Right lobe of liver (tissue), 6 donors: Measurements from ENCODE around the gene FASTKD1. TPM values are rescaled to one million over a fixed set of nuclear protein-coding genes. Genes with fewer than 3 reads are reported as not detected.
"Not testable (repeated sequence)": the region's sequence is repeated elsewhere in the genome, so short reads cannot be mapped to it uniquely, and the experiment has no call there.

ENCODE experiments used
- ATAC-seq, 4 donors: fragments of 200-7000 bp; cut with Tn5 transposase; one replicate each; pipeline ENCODE4 v1.9.1; 2020; ENCODE audit warnings: mild to moderate bottlenecking in 4 of 4, moderate library complexity in 4 of 4
- DNase-seq, 3 donors: peaks; one replicate each; pipeline ENCODE4 v3.0.0-alpha.2; 2020
- H3K27ac ChIP-seq, 3 donors: fragments of 200-600 bp; one replicate each; pipeline ENCODE4 v1.8.0; 2022
- H3K27me3 ChIP-seq, 2 donors: fragments of 200-600 bp; one replicate each; pipeline ENCODE4 v1.8.0; 2022
- H3K36me3 ChIP-seq, 4 donors: fragments of 200-600 bp; sonication (generic) in 1 of 4; one replicate each; pipeline versions ENCODE4 v1.5.1 to v1.8.0; 2017 to 2022; ENCODE audit warnings: control low read depth in 1 of 4
- H3K4me1 ChIP-seq, 4 donors: fragments of 200-600 bp; sonication (generic) in 1 of 4; one replicate each; pipeline versions ENCODE4 v1.5.1 to v1.8.0; 2017 to 2022; ENCODE audit warnings: control low read depth in 1 of 4
- H3K4me3 ChIP-seq, 3 donors: fragments of 200-600 bp; one replicate each; pipeline ENCODE4 v1.8.0; 2022
- H3K9me3 ChIP-seq, 4 donors: fragments of 200-600 bp; sonication (generic) in 1 of 4; one replicate each; pipeline versions ENCODE4 v1.5.1 to v1.8.0; 2017 to 2022; ENCODE audit warnings: control low read depth in 1 of 4
- POLR2A ChIP-seq: fragments of 450-650 bp; IDR thresholded peaks from one replicate; pipeline ENCODE4 v1.6.1; 2017; ENCODE audit warnings: antibody characterized with exemption, mild to moderate bottlenecking
- WGBS: methylation state at CpG from one replicate; pipeline ENCODE4 v1.1.6; 2018; ENCODE audit warnings: low coverage, low lambda C conversion rate; ENCODE audit not compliant: insufficient coverage; ENCODE audit errors: missing lambda C conversion rate; 5-methylcytosine and 5-hydroxymethylcytosine counted together
- intact Hi-C, 2 donors: fragments of 100-400 bp; cut with DNase I; formaldehyde crosslinking; loops; one replicate each; pipeline versions ENCODE4 v1.11.2 to v1.14.1; 2022
- total RNA-seq, 6 experiments: library from RNA; depleted of rRNA in 2 of 6; stranded (reverse); fragments of >200 nt in 2 of 6; fragmentation: NEBNext Ultra II Directional in 3 of 6; extraction: Animal tissue kit (Norgen Biotek cat#: 25700) in 3 of 6; gene quantifications; one replicate each; pipeline versions ENCODE4 v1.1.0 to v1.2.4, GENCODE V29; 2016 to 2023
- TF ChIP-seq, protein P1 (sequence below), 4 donors: fragments of 200-600 bp in 3 of 4; fragments of 450-650 bp in 1 of 4; IDR thresholded peaks; one replicate each; pipeline versions ENCODE4 v1.5.1 to v1.8.0; 2016 to 2022; ENCODE audit warnings: antibody characterized with exemption in 4 of 4, mild to moderate bottlenecking in 2 of 4
- donor health status: DM: no; HTN: yes; CAD: no.
- donor health status: DM: no; HTN: no; CAD: no.
- donor health status: DM: no; HTN: no; CAD: no.
- donor health status: DM: no; HTN: yes; CAD: no.
- donor health status: DM: no; HTN: yes; CAD: no.

FASTKD1 gene
- total RNA-seq, 6 experiments from 2014 or later, result 11.6 to 21.1 (median 13.4) TPM

DNA sequence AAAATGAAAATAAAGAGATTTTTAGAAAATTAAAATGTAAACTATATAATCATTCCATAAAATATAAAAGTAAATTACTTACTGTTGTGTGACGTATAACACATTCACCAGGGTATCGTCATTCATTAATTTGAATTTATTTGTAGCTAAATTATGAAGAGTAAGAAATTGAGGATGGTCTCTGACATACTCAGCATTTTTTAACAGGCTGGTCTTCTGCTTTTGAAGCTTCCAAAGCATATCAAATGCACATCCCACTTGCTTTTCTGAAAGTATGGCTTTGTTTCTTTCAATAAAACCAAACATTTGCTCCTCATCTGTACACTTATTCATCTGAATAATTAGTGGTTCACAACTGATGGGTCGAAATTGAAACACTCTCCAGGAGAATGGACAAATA, 2.1 kb downstream of the FASTKD1 start:
- no peak for TF ChIP-seq POLR2A
- TF ChIP-seq, protein P1, sequence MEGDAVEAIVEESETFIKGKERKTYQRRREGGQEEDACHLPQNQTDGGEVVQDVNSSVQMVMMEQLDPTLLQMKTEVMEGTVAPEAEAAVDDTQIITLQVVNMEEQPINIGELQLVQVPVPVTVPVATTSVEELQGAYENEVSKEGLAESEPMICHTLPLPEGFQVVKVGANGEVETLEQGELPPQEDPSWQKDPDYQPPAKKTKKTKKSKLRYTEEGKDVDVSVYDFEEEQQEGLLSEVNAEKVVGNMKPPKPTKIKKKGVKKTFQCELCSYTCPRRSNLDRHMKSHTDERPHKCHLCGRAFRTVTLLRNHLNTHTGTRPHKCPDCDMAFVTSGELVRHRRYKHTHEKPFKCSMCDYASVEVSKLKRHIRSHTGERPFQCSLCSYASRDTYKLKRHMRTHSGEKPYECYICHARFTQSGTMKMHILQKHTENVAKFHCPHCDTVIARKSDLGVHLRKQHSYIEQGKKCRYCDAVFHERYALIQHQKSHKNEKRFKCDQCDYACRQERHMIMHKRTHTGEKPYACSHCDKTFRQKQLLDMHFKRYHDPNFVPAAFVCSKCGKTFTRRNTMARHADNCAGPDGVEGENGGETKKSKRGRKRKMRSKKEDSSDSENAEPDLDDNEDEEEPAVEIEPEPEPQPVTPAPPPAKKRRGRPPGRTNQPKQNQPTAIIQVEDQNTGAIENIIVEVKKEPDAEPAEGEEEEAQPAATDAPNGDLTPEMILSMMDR (IDR thresholded peaks at IDR 0.05), result no peak
- H3K4me1 ChIP-seq, result peaks cover 0 to 8% (median 0%) of the 10 kb centered on the region in 4 donors
- no peak for ATAC-seq
- H3K36me3 ChIP-seq, result no peaks in the 10 kb centered on the region
- DNase-seq, result no peak
- no peak overlapping the region for H3K4me3 ChIP-seq
- H3K27me3 ChIP-seq, result no peaks in the 10 kb centered on the region
- intact Hi-C loops, result no loop called here
- no peak overlapping the region for H3K27ac ChIP-seq
- 87% methylated on average over 3 of the region's 3 CpGs for WGBS
- H3K9me3 ChIP-seq, result no peaks in the 10 kb centered on the region

DNA sequence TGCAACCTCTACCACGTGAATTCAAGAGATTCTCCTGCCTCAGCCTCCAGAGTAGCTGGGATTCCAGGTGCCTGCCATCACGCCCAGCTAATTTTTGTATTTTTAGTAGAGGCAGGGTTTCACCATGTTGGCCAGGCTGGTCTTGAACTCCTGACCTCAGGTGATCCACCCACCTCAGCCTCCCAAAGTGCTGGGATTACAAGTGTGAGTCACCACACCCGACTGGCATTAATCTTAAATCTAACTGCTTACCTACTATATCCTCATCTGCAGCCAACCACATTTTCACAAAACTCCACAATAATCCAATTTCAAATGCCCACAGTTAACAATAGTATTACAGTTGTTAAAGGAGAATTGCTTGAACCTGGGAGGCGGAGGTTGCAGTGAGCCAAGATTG, 2.9 kb downstream of the FASTKD1 start:
- DNase-seq, H3K4me3 ChIP-seq, H3K4me1 ChIP-seq, H3K27ac ChIP-seq, H3K9me3 ChIP-seq, H3K27me3 ChIP-seq, H3K36me3 ChIP-seq, intact Hi-C loops, ATAC-seq: not testable (repeated sequence)
- 93% methylated on average over 4 of the region's 4 CpGs for WGBS

DNA sequence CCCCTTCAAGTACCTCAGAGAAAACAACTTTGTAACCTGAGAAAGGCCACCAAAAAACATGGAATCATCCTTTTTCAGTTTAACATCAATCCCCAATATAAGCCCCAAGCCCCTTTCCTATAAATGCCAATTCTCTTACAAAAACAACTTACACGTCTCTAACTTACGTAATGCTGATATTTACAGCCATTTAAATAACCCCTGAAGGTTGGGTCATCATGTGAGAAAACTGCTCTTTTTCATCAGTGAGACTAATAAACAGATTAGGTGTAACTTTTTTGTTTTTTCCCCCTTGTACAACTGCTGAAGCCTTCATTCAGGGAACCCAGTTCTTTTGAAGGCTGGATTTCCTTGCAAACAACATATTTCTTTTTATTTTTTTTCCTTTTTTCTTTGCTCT, 3.7 kb downstream of the FASTKD1 start:
- intact Hi-C loops, result no loop called here
- Histone ChIP-seq H3K27me3 (no peaks in the 10 kb centered on the region), H3K4me1 (peaks cover 0 to 8% (median 0%) of the 10 kb centered on the region in 4 donors), H3K9me3 (no peaks in the 10 kb centered on the region), H3K4me3 (no peak overlapping the region), H3K27ac (no peak overlapping the region), H3K36me3 (no peaks in the 10 kb centered on the region)
- TF ChIP-seq POLR2A, result no peak
- TF ChIP-seq, protein P1 (IDR thresholded peaks at IDR 0.05), result no peak
- DNase-seq (no peak), ATAC-seq (no peak)
- WGBS, result 84% methylated on average over 2 of the region's 2 CpGs

DNA sequence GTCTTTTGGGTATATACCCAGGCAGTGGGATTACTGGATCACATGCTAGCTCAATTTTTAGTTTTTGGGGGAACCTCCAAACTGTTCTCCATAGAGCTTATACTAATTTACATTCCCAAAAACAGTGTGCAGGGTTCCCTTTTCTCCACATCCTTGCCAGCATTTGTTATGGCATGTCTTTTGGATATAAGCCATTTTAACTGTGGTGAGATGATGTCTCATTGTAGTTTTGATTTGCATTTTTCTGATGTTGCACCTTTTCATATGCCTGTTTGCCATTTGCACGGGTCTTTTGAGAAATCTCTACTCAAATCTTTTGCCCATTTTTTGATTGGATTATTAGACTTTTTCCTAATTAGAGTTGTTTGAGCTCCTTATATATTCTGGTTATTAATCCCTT, 8.0 kb downstream of the FASTKD1 start:
- intact Hi-C loops, result no loop called here
- no peak for DNase-seq
- Histone ChIP-seq H3K9me3 (no peaks in the 10 kb centered on the region), H3K27me3 (no peaks in the 10 kb centered on the region), H3K4me1 (no peaks in the 10 kb centered on the region), H3K27ac (no peak overlapping the region), H3K4me3 (no peak overlapping the region), H3K36me3 (no peaks in the 10 kb centered on the region)
- TF ChIP-seq, protein P1 (IDR thresholded peaks at IDR 0.05), result no peak
- TF ChIP-seq POLR2A, result no peak
- WGBS, result 86% methylated on average over 1 of the region's 1 CpG
- no peak for ATAC-seq

DNA sequence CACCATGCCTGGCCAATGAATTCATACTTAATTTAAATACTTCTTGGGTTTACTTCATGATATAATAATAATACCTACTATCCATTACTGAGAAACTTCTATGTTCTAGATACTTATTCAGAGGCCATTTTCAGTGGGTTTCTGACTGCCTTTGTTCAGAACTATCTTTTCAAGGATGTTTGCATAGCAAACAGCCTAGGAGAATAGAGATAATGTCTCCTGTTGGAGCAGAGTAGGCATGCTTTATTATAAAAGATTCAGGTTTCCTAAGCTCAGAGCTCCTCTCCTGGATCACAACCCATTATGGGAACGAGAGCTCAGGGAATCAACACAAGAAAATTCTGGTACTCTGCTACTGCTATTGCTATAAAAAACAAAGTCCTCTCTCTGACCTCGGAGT, 11.1 kb downstream of the FASTKD1 start:
- no peaks in the 10 kb centered on the region for H3K9me3 ChIP-seq
- 96% methylated on average over 2 of the region's 2 CpGs for WGBS
- no peak for DNase-seq
- H3K27me3 ChIP-seq, result no peaks in the 10 kb centered on the region
- intact Hi-C loops, result no loop called here
- H3K4me1 ChIP-seq, result no peaks in the 10 kb centered on the region
- no peak overlapping the region for H3K4me3 ChIP-seq
- ATAC-seq, result no peak
- TF ChIP-seq POLR2A, result no peak
- TF ChIP-seq, protein P1 (IDR thresholded peaks at IDR 0.05), result no peak
- peaks cover 0 to 5% (median 0%) of the 10 kb centered on the region in 4 donors for H3K36me3 ChIP-seq
- H3K27ac ChIP-seq, result no peak overlapping the region

DNA sequence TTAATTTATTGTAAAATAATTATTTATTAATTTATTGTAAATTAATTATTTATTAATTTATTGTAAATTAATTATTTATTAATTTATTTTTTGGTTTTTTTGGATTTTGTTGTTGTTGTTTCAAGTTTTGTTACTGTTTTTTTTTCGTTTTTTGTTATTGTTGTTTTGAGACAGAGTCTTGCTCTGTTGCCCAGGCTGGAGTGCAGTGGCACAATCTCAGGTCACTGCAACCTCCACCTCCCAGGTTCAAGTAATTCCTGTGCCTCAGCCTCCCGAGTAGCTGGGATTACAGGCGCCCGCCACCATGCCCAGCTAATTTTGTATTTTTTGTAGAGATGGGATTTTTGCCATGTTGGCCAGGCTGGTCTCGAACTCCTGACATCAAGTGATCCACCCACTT, 11.6 kb downstream of the FASTKD1 start:
- H3K36me3 ChIP-seq, H3K27me3 ChIP-seq, H3K4me3 ChIP-seq, ATAC-seq, intact Hi-C loops, H3K27ac ChIP-seq, H3K9me3 ChIP-seq, H3K4me1 ChIP-seq, DNase-seq: not testable (repeated sequence)
- 90% methylated on average over 1 of the region's 5 CpGs for WGBS
